ENCODE data around the gene CIRBP. TPM values are rescaled to one million over a fixed set of nuclear protein-coding genes. Genes with fewer than 3 reads are reported as not detected.

The CIRBP gene
- total and polyA plus RNA-seq, 2 of the 13 experiments (the other 11 are each of a cell fraction or from before 2014, with no cell fraction given) = 133 to 140 TPM

- TF ChIP-seq UBTF (CRISPR knock-in tag; IDR thresholded peaks at IDR 0.05) (peak; percentile 36; the same call in 1 of the 2 replicates), AGO1 (IDR thresholded peaks at IDR 0.05; ENCODE audit: low read depth, low read length, poor library complexity, severe bottlenecking) (peak; percentile 95), ZFP1 (CRISPR knock-in tag; IDR thresholded peaks at IDR 0.05) (no peak), SNAPC2 (CRISPR knock-in tag; IDR thresholded peaks at IDR 0.05) (0 out of 2 replicates have a peak, but pooled peaks have one; percentile 20), HNRNPK (IDR thresholded peaks at IDR 0.05; ENCODE audit: low read depth, low read length, poor library complexity, severe bottlenecking) (peak; percentile 5), ZEB1 (IDR thresholded peaks at IDR 0.05; ENCODE audit: insufficient replicate concordance, low read depth) (peak; percentile 28), KMT2B (CRISPR knock-in tag; IDR thresholded peaks at IDR 0.05) (no peak), ZBTB21 (CRISPR knock-in tag; IDR thresholded peaks at IDR 0.05) (no peak), ZNF354B (CRISPR knock-in tag; IDR thresholded peaks at IDR 0.05) (no peak), TBX2 (CRISPR knock-in tag; IDR thresholded peaks at IDR 0.05; ENCODE audit: borderline replicate concordance) (peak; percentile 7; the same call in 1 of the 2 replicates), SRSF1 (optimal IDR thresholded peaks at IDR 0.05; ENCODE audit: low read depth, low read length) (peak; percentile 75), CCDC6 (CRISPR knock-in tag; IDR thresholded peaks at IDR 0.05) (0 out of 2 replicates have a peak, but pooled peaks have one; percentile 11), NFIC (IDR thresholded peaks at IDR 0.05; ENCODE audit: low read length) (no peak), ZC3H4 (CRISPR knock-in tag; IDR thresholded peaks at IDR 0.05; ENCODE audit: borderline replicate concordance) (peak; percentile 25; the same call in 1 of the 2 replicates)
- TF ChIP-seq, protein P1, sequence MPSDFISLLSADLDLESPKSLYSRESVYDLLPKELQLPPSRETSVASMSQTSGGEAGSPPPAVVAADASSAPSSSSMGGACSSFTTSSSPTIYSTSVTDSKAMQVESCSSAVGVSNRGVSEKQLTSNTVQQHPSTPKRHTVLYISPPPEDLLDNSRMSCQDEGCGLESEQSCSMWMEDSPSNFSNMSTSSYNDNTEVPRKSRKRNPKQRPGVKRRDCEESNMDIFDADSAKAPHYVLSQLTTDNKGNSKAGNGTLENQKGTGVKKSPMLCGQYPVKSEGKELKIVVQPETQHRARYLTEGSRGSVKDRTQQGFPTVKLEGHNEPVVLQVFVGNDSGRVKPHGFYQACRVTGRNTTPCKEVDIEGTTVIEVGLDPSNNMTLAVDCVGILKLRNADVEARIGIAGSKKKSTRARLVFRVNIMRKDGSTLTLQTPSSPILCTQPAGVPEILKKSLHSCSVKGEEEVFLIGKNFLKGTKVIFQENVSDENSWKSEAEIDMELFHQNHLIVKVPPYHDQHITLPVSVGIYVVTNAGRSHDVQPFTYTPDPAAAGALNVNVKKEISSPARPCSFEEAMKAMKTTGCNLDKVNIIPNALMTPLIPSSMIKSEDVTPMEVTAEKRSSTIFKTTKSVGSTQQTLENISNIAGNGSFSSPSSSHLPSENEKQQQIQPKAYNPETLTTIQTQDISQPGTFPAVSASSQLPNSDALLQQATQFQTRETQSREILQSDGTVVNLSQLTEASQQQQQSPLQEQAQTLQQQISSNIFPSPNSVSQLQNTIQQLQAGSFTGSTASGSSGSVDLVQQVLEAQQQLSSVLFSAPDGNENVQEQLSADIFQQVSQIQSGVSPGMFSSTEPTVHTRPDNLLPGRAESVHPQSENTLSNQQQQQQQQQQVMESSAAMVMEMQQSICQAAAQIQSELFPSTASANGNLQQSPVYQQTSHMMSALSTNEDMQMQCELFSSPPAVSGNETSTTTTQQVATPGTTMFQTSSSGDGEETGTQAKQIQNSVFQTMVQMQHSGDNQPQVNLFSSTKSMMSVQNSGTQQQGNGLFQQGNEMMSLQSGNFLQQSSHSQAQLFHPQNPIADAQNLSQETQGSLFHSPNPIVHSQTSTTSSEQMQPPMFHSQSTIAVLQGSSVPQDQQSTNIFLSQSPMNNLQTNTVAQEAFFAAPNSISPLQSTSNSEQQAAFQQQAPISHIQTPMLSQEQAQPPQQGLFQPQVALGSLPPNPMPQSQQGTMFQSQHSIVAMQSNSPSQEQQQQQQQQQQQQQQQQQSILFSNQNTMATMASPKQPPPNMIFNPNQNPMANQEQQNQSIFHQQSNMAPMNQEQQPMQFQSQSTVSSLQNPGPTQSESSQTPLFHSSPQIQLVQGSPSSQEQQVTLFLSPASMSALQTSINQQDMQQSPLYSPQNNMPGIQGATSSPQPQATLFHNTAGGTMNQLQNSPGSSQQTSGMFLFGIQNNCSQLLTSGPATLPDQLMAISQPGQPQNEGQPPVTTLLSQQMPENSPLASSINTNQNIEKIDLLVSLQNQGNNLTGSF (CRISPR knock-in tag; IDR thresholded peaks at IDR 0.05) = 0 out of 2 replicates have a peak, but pooled peaks have one; percentile 29
- TF ChIP-seq, protein P2, sequence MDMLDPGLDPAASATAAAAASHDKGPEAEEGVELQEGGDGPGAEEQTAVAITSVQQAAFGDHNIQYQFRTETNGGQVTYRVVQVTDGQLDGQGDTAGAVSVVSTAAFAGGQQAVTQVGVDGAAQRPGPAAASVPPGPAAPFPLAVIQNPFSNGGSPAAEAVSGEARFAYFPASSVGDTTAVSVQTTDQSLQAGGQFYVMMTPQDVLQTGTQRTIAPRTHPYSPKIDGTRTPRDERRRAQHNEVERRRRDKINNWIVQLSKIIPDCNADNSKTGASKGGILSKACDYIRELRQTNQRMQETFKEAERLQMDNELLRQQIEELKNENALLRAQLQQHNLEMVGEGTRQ (IDR thresholded peaks at IDR 0.05; ENCODE audit: low read depth, low read length) = no peak
- TF ChIP-seq, protein P2 (CRISPR knock-in tag; IDR thresholded peaks at IDR 0.05; ENCODE audit: borderline replicate concordance) = no peak
Measured at GRCh38 chr19:1251330-1252220, 17.6 kb upstream of the CIRBP start (continued).

All from HepG2 (cell line).